D721Med (cell line): ENCODE measurements around the gene FAIM.

Source experiments
- DNase-seq: peaks from one replicate; pipeline ENCODE4 v3.0.0; 2011; ENCODE audit warnings: low spot score; ENCODE audit not compliant: insufficient read length
- FAIRE-seq: peaks from 2 replicates; lab custom pipeline; 2011; peaks lifted over from hg19 to GRCh38; lab: Jason Lieb, UNC
- CTCF ChIP-seq: IDR thresholded peaks from 2 replicates; pipeline ENCODE4 v1.5.1; 2012; ENCODE audit warnings: mild to moderate bottlenecking, control low read depth; ENCODE audit not compliant: insufficient read depth; ENCODE audit errors: missing control alignments

FAIM gene

GRCh38 chr3:138578141-138578540 lies 30.4 kb upstream of the FAIM start:
- TF ChIP-seq CTCF, result no peak
- FAIRE-seq (no peak), DNase-seq (no peak)

- DNase-seq, result no peak
- FAIRE-seq, result no peak
- no peak for TF ChIP-seq CTCF
Observed at GRCh38 chr3:138578961-138579574, 29.5 kb upstream of the FAIM start.

GRCh38 chr3:138587374-138587773 lies 21.2 kb upstream of the FAIM start:
- no peak for TF ChIP-seq CTCF
- FAIRE-seq, result no peak
- no peak for DNase-seq

GRCh38 chr3:138588445-138588844 lies 20.1 kb upstream of the FAIM start:
- no peak for DNase-seq
- TF ChIP-seq CTCF, result no peak
- no peak for FAIRE-seq

- no peak for TF ChIP-seq CTCF
- DNase-seq (no peak), FAIRE-seq (no peak)
Observed at GRCh38 chr3:138591392-138591791, 17.2 kb upstream of the FAIM start.

- no peak for DNase-seq
- TF ChIP-seq CTCF, result no peak
- FAIRE-seq, result no peak
Observed at GRCh38 chr3:138593488-138594149, 15.0 kb upstream of the FAIM start.
